GM19438 (cell line): ENCODE results near the gene ATG16L2.
"Not testable (repeated sequence)": the region's sequence is repeated elsewhere in the genome, so short reads cannot be mapped to it uniquely, and the experiment has no call there.

Source experiments
- ATAC-seq: cut with Tn5 transposase; IDR thresholded peaks from one replicate; pipeline ENCODE4 v1.9.1; 2021; ENCODE audit warnings: low read depth; ENCODE audit not compliant: unreplicated experiment

Gene ATG16L2

GRCh38 chr11:72836111-72836510 is 21.9 kb downstream of the ATG16L2 start:
- ATAC-seq: no peak

- no peak for ATAC-seq
These were observed 24.6 kb downstream of the ATG16L2 start for GRCh38 chr11:72838691-72839305.

- ATAC-seq: no peak
These were observed 26.6 kb downstream of the ATG16L2 start for GRCh38 chr11:72840780-72841179.

GRCh38 chr11:72841397-72841796 is 27.2 kb downstream of the ATG16L2 start:
- no peak for ATAC-seq

GRCh38 chr11:72842126-72842525 is 27.9 kb downstream of the ATG16L2 start:
- no peak for ATAC-seq

GRCh38 chr11:72842653-72843330 is 28.6 kb downstream of the ATG16L2 start:
- no peak for ATAC-seq

GRCh38 chr11:72844356-72844755 is 30.1 kb downstream of the ATG16L2 start:
- ATAC-seq: no peak

- no peak for ATAC-seq
These were observed 34.7 kb downstream of the ATG16L2 start for GRCh38 chr11:72848846-72849466.

GRCh38 chr11:72850832-72851231 is 36.6 kb downstream of the ATG16L2 start:
- no peak for ATAC-seq

GRCh38 chr11:72851726-72852125 is 37.5 kb downstream of the ATG16L2 start:
- ATAC-seq: no peak

GRCh38 chr11:72856065-72856464 is 41.9 kb downstream of the ATG16L2 start:
- no peak for ATAC-seq

GRCh38 chr11:72856551-72857345 is 42.5 kb downstream of the ATG16L2 start:
- ATAC-seq: no peak

- ATAC-seq: not testable (repeated sequence)
These were observed 44.1 kb downstream of the ATG16L2 start for GRCh38 chr11:72858267-72858666.

GRCh38 chr11:72859126-72859525 is 44.9 kb downstream of the ATG16L2 start:
- ATAC-seq: no peak

- ATAC-seq: no peak
These were observed 45.8 kb downstream of the ATG16L2 start for GRCh38 chr11:72860010-72860409.

GRCh38 chr11:72860592-72860991 is 46.4 kb downstream of the ATG16L2 start:
- ATAC-seq: no peak

GRCh38 chr11:72863091-72863490 is 48.9 kb downstream of the ATG16L2 start:
- ATAC-seq: no peak

GRCh38 chr11:72863916-72864315 is 49.7 kb downstream of the ATG16L2 start:
- ATAC-seq: no peak

- no peak for ATAC-seq
These were observed 50.8 kb downstream of the ATG16L2 start for GRCh38 chr11:72864702-72865655.

GRCh38 chr11:72867970-72868369 is 53.8 kb downstream of the ATG16L2 start:
- no peak for ATAC-seq
